ENCODE results near the gene MSH2. TPM values are rescaled to one million over a fixed set of nuclear protein-coding genes. Genes with fewer than 3 reads are reported as not detected.

MSH2 gene
- total RNA-seq, 1 experiment from 2014 or later = 139 TPM

DNA sequence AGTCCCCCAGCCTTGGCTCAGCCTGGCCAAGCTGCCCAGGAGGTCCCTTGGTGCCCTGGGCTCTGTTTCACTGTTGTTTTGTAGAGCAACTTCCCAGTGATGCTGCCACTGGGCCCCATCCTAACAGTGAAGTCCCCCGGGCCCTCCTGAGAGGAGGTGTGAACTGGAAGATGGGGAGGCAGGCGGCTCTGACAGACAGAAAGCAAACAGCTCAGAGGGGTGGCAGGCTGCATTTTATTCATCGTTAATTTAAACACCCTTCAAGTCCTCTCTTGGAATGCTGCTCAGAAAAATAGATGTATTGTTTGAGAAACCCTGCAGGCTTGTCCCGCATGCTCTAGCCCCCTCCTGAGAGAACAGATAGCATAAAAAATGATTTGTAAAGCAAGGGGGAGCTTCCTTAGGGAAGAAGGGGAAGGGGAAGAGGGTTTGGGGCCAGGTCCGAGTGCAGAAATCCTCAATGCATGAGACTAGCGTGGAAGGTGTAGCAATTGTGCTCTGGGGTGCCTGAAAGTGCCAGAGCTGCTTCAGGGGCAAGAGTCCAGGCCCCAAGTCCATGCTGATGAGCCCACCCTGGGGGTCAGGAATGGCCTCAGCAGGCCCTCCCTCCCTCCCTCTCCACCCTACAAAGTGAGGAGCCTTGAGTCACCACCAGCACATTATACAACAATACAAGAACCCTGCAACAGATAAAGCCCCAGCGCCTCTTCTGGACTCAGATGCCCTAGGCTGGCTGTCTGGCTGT, 113.6 kb downstream of the MSH2 start:
- H3K27ac Mint-ChIP-seq = peak overlapping the region in 1 of 3 experiments; percentile 90; a peak in 3 of 7 replicates
- no peaks in the 10 kb centered on the region for H4K20me1 ChIP-seq (ENCODE audit: control insufficient read depth, insufficient read depth, insufficient read length)
- H3K79me1 ChIP-seq (ENCODE audit: insufficient read depth, low read depth, low read length, poor library complexity, severe bottlenecking) = no peaks in the 10 kb centered on the region
- no peak overlapping the region for H3T11ph ChIP-seq (ENCODE audit: low read length)
- H3K4me3 Mint-ChIP-seq = no peak overlapping the region; a peak in 1 of 5 replicates
- H3K18ac ChIP-seq (ENCODE audit: insufficient read length, low read depth, low read length) = no peak overlapping the region
- no peak overlapping the region for H3K56ac ChIP-seq (ENCODE audit: insufficient read length, low read depth, low read length)
- H2AK5ac ChIP-seq (ENCODE audit: insufficient read length, low read length) = no peak overlapping the region
- no peak overlapping the region for H3K27ac ChIP-seq (ENCODE audit: insufficient read length, low read depth, low read length)
- no peaks in the 10 kb centered on the region for H3K9me3 ChIP-seq (ENCODE audit: control insufficient read depth, low read depth, low read length)
- TF ChIP-seq, protein P1, sequence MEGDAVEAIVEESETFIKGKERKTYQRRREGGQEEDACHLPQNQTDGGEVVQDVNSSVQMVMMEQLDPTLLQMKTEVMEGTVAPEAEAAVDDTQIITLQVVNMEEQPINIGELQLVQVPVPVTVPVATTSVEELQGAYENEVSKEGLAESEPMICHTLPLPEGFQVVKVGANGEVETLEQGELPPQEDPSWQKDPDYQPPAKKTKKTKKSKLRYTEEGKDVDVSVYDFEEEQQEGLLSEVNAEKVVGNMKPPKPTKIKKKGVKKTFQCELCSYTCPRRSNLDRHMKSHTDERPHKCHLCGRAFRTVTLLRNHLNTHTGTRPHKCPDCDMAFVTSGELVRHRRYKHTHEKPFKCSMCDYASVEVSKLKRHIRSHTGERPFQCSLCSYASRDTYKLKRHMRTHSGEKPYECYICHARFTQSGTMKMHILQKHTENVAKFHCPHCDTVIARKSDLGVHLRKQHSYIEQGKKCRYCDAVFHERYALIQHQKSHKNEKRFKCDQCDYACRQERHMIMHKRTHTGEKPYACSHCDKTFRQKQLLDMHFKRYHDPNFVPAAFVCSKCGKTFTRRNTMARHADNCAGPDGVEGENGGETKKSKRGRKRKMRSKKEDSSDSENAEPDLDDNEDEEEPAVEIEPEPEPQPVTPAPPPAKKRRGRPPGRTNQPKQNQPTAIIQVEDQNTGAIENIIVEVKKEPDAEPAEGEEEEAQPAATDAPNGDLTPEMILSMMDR (conservative IDR thresholded peaks at IDR 0.05) = no peak
- no peaks in the 10 kb centered on the region for H3K27me3 ChIP-seq (ENCODE audit: insufficient read depth, low read length)
- no peak overlapping the region for H2BK20ac ChIP-seq (ENCODE audit: low read depth, low read length, poor library complexity, severe bottlenecking)
- H3K36me3 Mint-ChIP-seq (ENCODE audit: insufficient read depth in 1 of 3, low read depth in 3 of 3) = peaks cover 0 to 16% (median 13%) of the 10 kb centered on the region in 3 experiments; a peak in 6 of 7 replicates
- no peak overlapping the region for H4K91ac ChIP-seq (ENCODE audit: insufficient read length, low read depth, low read length)
- H2BK120ac ChIP-seq (ENCODE audit: low read depth, low read length, poor library complexity, severe bottlenecking) = no peak overlapping the region
- H4K8ac ChIP-seq (replicated peaks; ENCODE audit: insufficient read length, low read depth, low read length) = no peak overlapping the region
- no peak overlapping the region for H3K4ac ChIP-seq (ENCODE audit: low read depth, low read length)
- H3K4me2 ChIP-seq (ENCODE audit: insufficient read depth, insufficient read length, low read length) = no peak overlapping the region
- no peak overlapping the region for H2BK12ac ChIP-seq (ENCODE audit: insufficient read length, low read depth, low read length)
- H2AFZ ChIP-seq (ENCODE audit: low read length) = no peak overlapping the region
- no peak overlapping the region for H4K5ac ChIP-seq (ENCODE audit: insufficient read length, low read depth, low read length)
- no peak overlapping the region for H2BK15ac ChIP-seq (ENCODE audit: low read depth, low read length)
- H2BK5ac ChIP-seq (ENCODE audit: insufficient read length, low read length) = no peak overlapping the region
- no peak for DNase-seq
- no peaks in the 10 kb centered on the region for H3K79me2 ChIP-seq (ENCODE audit: insufficient read depth, low read length)
- H3K4me1 Mint-ChIP-seq = peaks cover 28 to 50% of the 10 kb centered on the region in 2 experiments
- no peaks in the 10 kb centered on the region for H3K4me1 ChIP-seq (ENCODE audit: insufficient read depth, low read length)
- H3K14ac ChIP-seq (ENCODE audit: insufficient read depth, low read length) = peak overlapping the region; percentile 69
- H3K23me2 ChIP-seq (ENCODE audit: insufficient read length, low read depth, low read length, poor library complexity, severe bottlenecking) = no peaks in the 10 kb centered on the region
- H3K9me3 Mint-ChIP-seq = no peaks in the 10 kb centered on the region
- WGBS (ENCODE audit: extremely low coverage, insufficient read length, low lambda C conversion rate) = no CpG with 5 or more reads among the region's 7 CpGs
- no peak overlapping the region for H3K23ac ChIP-seq (ENCODE audit: insufficient read length, low read depth, low read length)
- peaks cover 3% of the 10 kb centered on the region for H3K27me3 Mint-ChIP-seq (ENCODE audit: low read depth)
- no peak overlapping the region for H3K9ac ChIP-seq (ENCODE audit: extremely low read depth, insufficient read length, low read length)
